ENCODE measurements around the gene TLR3.
"Not testable (repeated sequence)": the region's sequence is repeated elsewhere in the genome, so short reads cannot be mapped to it uniquely, and the experiment has no call there.

TLR3 gene

GRCh38 chr4:186068581-186069348 is at the start of gene TLR3:
TLR3 (plus strand) TSS chr4:186069156; CDS start chr4:186076620, 7,464 bp downstream.
- DNase-seq: no peak

GRCh38 chr4:186019269-186019668 is 49.7 kb upstream of the TLR3 start:
- DNase-seq: no peak

DNA sequence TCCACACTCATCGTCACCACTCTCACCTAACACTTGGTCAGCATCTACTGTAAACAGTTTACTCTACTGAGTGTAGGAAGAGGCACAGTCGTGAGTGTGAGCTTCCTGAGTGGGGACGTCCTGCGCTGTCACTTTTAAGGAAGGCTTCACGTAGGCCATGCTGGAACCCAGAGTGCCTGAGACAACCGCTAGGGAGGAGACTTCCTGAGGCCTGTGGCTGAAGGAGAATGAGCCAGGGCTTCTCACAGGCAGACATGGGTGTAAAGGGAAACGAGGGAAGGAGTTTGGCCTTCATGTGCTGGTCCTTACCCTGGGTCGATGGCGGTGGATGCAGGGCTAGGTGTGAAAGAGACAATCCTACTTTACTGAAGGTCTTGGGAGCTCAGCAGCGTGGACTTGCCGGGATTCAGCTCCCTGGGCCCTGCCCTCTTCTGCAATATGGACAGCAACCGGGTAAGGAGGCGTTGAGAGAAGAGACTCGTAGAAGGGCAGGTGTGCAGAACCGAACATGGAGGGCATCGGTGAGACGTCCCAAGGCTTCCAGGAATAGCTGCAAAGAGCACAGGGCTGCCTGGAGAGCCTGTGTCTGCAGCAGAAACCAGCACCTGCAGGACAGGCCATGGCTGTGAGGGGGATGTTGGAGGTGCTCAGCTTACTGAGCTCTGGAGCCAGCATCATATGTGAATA is 48.7 kb upstream of the TLR3 start:
- no peak for DNase-seq

GRCh38 chr4:186020793-186021407 is 48.1 kb upstream of the TLR3 start:
- no peak for DNase-seq

DNA sequence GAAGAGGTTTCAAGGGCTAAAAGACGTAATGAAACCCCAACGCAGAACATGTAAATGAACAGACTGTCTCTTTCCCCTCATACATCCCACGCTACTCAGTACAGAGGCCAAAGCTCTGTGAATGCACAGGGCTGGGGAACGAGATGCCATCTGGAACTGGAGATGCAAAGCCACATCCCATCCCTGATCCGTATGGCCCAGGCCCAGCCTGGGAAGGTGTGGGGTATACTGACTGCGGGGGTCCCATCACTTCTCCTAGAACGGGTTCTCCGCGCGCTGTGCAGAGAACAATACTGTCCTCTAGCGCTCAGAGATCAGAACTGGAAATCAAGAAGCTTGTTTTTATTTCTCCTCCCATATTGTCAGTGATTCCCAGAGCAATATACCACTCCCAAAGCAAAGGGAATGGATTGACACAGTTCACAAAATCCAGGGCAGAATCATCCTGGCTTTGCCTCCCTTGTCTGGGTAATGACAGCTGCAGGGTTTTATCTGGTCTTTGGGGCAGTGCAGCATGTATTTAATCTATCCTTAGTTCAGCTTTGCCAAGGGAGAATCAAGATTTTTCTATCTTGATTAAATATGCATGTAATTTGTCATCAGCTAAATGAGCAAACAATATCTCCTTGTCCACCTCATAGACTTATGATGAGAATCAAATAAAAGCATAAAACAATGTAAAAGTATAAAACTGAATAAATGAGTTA is 47.3 kb upstream of the TLR3 start:
- no peak for DNase-seq

GRCh38 chr4:186023975-186024374 is 45.0 kb upstream of the TLR3 start:
- no peak for DNase-seq

GRCh38 chr4:186024637-186025407 is 44.1 kb upstream of the TLR3 start:
- DNase-seq: no peak

DNA sequence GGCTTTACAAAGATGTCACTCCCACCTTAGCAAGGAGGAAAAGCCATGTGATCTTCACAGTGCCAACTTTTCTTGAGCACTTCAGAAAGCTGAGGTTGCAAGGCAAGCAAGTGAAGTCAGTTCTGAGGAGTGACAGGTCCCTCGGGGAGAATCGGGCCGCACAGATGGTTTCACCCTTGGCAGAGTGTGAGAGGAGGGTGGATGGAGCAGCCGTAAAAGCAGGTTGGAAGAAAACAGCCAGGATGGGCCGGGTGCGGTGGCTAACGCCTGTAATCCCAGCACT is 43.6 kb upstream of the TLR3 start:
- DNase-seq: no peak

DNA sequence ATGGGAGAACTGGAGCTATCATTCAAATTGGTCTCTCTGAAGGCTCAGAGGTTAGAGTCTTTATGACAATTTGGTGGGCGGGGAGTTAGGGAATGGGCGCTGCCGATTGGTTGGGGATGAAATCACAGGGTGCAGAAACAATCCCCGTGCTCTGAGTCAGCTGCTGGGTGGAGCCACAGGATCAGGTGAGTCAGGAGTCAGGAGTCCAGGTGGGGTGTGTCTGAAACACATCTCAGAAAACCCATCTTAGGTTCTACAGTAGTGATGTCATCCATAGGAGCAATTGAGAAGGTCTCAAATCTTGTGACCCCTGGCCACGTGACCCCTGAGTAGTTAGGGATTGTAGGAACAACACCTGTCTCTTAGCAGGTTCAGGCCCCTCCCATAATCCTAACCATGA is 41.6 kb upstream of the TLR3 start:
- no peak for DNase-seq

- DNase-seq: no peak
Measured at GRCh38 chr4:186029571-186030398, 39.2 kb upstream of the TLR3 start.

DNA sequence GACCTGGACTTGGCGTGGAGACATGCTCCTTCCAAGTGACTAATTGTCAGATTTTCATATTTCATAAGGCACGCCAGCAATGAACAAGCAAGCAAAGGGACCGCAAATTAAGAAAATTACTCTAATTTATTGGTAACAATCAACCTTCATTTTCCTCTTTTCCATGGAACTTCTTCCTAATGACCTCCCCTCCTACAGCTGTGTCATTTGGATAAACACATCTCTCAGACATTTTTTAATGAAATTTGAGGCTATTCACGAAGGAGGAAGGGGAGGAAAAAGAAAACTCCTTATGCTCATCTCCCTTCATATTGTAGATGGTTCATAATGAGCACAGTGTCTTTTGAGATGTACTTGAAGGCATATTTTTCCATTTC is 38.6 kb upstream of the TLR3 start:
- no peak for DNase-seq

GRCh38 chr4:186030795-186031194 is 38.2 kb upstream of the TLR3 start:
- no peak for DNase-seq

GRCh38 chr4:186032259-186032658 is 36.7 kb upstream of the TLR3 start:
- no peak for DNase-seq

- no peak for DNase-seq
Measured at GRCh38 chr4:186033027-186033426, 35.9 kb upstream of the TLR3 start.

DNA sequence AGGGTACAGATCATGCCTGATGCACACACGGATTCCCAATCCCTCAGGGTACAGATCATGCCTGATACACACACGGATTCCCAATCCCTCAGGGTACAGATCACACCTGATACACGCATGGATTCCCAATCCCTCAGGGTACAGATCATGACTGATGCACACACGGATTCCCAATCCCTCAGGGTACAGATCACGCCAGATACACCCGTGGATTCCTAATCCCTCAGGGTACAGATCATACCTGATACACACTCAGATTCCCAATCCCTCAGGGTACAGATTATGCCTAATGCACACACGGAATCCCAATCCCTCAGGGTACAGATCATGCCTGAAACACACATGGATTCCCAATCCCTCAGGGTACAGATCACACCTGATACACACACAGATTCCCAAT is 34.3 kb upstream of the TLR3 start:
- not testable (repeated sequence) for DNase-seq

DNA sequence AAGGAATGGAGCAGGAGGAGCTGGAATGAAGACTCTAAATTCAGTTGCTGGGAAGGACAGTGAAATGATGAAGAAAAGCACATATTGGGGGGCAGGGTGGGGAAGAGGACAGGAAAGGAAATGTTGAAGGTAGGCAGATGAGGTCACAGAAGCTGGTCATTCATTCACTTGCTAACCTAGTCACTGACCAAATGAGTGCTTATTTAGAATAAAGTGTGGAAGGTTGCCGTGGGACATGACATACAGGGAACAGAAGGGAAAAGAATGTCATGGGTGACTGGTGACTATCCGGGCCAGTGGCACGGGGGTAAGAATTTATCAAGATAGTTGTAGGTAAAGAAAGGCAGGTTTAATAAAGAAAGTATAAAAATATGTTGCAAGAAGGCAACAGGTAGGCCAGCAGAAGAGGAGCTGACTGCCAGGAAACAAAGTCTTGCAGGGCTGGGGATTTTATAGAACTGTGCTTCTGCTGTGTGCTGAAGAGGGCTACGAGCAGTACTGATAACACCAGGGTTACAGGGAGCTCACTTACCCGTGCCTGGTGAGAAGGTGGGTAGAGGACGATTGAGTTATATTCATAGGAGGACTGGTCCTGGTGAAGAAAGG is 31.9 kb upstream of the TLR3 start:
- DNase-seq: no peak

DNA sequence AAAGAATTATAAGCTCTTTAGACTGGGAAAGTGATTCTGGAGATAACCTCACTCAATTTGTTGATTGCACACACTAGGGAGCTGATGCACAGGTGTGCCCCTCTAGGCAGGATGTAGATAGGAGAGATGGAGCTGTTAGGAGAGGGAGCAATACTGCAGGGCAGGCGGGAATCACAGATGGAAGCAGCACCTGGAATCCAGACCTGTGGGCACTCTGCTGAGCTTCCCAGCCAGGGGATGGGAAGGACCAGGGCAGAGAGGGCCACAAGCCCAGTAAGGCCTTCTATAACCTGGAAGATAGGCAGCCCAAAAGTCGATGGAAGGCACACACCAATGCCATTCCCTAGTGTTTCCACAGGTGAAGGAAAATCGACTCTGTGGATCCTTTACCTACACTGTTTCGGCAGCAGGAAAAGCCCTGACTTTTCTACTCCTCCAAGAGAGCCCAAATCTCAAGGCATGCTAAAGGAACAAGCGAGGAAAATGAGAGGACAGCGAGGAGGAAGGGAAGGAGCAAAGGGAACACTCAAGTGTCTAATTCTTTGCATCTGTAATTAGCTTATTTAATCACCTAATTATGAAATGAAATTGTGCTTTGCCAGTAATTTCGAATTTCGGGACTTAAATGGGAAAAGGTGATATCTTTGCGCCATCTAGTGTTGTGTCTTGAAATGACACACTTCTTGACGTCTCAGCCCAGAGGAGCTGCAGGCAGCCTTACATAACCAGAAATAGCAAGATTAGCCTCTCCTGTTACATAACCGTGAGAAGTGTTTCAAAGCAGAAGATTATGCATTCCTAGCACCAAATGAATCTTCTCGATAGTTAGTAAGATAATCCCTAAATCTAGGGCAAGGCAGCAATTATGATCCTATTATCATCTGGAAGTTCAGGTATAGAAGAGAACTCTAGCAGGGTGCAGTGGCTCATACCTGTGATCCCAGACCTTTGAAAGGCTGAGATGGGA is 31.0 kb upstream of the TLR3 start:
- DNase-seq: no peak

DNA sequence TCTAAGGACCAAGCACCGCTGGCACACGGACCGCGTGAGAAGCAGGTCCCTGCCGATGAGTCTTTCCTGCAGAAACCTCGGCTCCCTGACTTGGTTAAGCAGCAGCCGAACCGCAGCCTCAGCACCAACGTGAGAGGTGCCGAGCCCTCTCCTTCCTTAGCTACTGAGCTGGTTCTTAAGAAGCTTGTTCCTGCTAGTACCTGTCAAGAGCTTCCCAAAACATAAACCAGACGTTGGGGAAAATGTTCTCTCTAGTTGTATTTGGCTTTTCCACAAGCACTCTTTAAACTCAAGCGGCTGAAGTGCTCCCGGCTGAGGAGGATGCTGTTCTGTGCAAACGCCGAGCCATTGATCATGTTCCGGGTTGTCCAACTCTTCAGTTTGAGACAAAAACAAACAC is 29.3 kb upstream of the TLR3 start:
- DNase-seq: no peak

- no peak for DNase-seq
Measured at GRCh38 chr4:186040316-186040715, 28.6 kb upstream of the TLR3 start.

- DNase-seq: not testable (repeated sequence)
Measured at GRCh38 chr4:186047501-186047900, 21.5 kb upstream of the TLR3 start.
